GM23338 (cell line): ENCODE results near the gene PNMA8B. TPM values are rescaled to one million over a fixed set of nuclear protein-coding genes. Genes with fewer than 3 reads are reported as not detected.
A peak's percentile ranks its signal among the peaks of the same experiment; 100 is the strongest.

ENCODE experiments used
- ATAC-seq: fragments of 200-7000 bp; cut with Tn5 transposase; 3 replicates; pipeline ENCODE4 v1.9.1; 2020
- DNase-seq: peaks from one replicate; pipeline ENCODE4 v3.0.0-alpha.2; 2015; ENCODE audit warnings: low spot score
- H2AFZ ChIP-seq: fragments of 200-600 bp; sonication (generic); 2 replicates; pipeline ENCODE4 v1.8.0; 2016; ENCODE audit warnings: antibody characterized with exemption, mild to moderate bottlenecking, moderate library complexity
- H3F3A ChIP-seq: fragments of 200-600 bp; sonication (generic); replicated peaks from 2 replicates; pipeline ENCODE4 v1.8.0; 2017; ENCODE audit warnings: antibody characterized with exemption, mixed run types, low read depth
- H3K27ac ChIP-seq: fragments of 200-600 bp; sonication (generic); 2 replicates; pipeline ENCODE4 v1.6.1; 2016; ENCODE audit warnings: low read depth
- H3K27me3 ChIP-seq: fragments of 200-600 bp; sonication (generic); 2 replicates; pipeline ENCODE4 v1.8.0; 2016; ENCODE audit warnings: mild to moderate bottlenecking, mixed run types, moderate library complexity; ENCODE audit not compliant: insufficient read depth
- H3K36me3 ChIP-seq: fragments of 200-600 bp; sonication (generic); 2 replicates; pipeline ENCODE4 v1.8.0; 2016; ENCODE audit warnings: mild to moderate bottlenecking; ENCODE audit not compliant: insufficient read depth
- H3K4me1 ChIP-seq: fragments of 200-600 bp; sonication (generic); 2 replicates; pipeline ENCODE4 v1.8.0; 2016; ENCODE audit warnings: mild to moderate bottlenecking, moderate library complexity; ENCODE audit not compliant: insufficient read depth
- H3K4me2 ChIP-seq: fragments of 200-600 bp; sonication (generic); 2 replicates; pipeline ENCODE4 v1.7.1; 2017; ENCODE audit warnings: mixed run types
- H3K4me3 ChIP-seq: fragments of 200-600 bp; sonication (generic); 2 replicates; pipeline ENCODE4 v1.6.1; 2016; ENCODE audit warnings: mixed run types
- H3K79me2 ChIP-seq: fragments of 200-600 bp; sonication (generic); replicated peaks from 2 replicates; pipeline ENCODE4 v1.8.0; 2017; ENCODE audit warnings: mild to moderate bottlenecking; ENCODE audit not compliant: insufficient read depth
- H3K9me2 ChIP-seq: fragments of 200-600 bp; sonication (generic); 2 replicates; pipeline ENCODE4 v1.8.0; 2017; ENCODE audit not compliant: insufficient read depth
- H4K20me1 ChIP-seq: fragments of 200-600 bp; sonication (generic); replicated peaks from 2 replicates; pipeline ENCODE4 v1.8.0; 2017; ENCODE audit warnings: mild to moderate bottlenecking; ENCODE audit not compliant: insufficient read depth
- H3K27ac Mint-ChIP-seq: 2 replicates; pipeline ENCODE4 v1.8.0; 2020; ENCODE audit warnings: inconsistent platforms, mild to moderate bottlenecking, moderate library complexity, mixed read lengths
- H3K27me3 Mint-ChIP-seq: 3 replicates; pipeline ENCODE4 v1.8.0; 2022; ENCODE audit warnings: low read depth, mild to moderate bottlenecking, moderate library complexity, mixed read lengths, inconsistent platforms; ENCODE audit not compliant: insufficient read depth, poor library complexity
- H3K36me3 Mint-ChIP-seq: 3 replicates; pipeline ENCODE4 v1.8.0; 2021; ENCODE audit warnings: low read depth, mild to moderate bottlenecking, inconsistent platforms, moderate library complexity, mixed read lengths
- H3K4me1 Mint-ChIP-seq: 3 replicates; pipeline ENCODE4 v1.8.0; 2020; ENCODE audit warnings: mild to moderate bottlenecking, inconsistent platforms, mixed read lengths
- H3K4me3 Mint-ChIP-seq: 3 replicates; pipeline ENCODE4 v1.8.0; 2021; ENCODE audit warnings: moderate library complexity, mild to moderate bottlenecking, inconsistent platforms, mixed read lengths
- H3K9me3 Mint-ChIP-seq: 3 replicates; pipeline ENCODE4 v1.8.0; 2020; ENCODE audit warnings: moderate library complexity, mild to moderate bottlenecking, inconsistent platforms, mixed read lengths
- CREB1 ChIP-seq: fragments of 250-450 bp; sonication (Bioruptor Pico); IDR thresholded peaks from 2 replicates; pipeline ENCODE4 v1.5.0; 2020; ENCODE audit warnings: low read depth, mild to moderate bottlenecking, moderate library complexity
- ETS1 ChIP-seq: IDR thresholded peaks from 2 replicates; pipeline ENCODE4 v1.6.1; 2016; ENCODE audit warnings: antibody characterized with exemption
- EZH2 ChIP-seq: fragments of 200-600 bp; sonication (generic); IDR thresholded peaks from one replicate; pipeline ENCODE4 v1.8.0; 2017; ENCODE audit warnings: antibody characterized with exemption, mild to moderate bottlenecking, low read depth; ENCODE audit not compliant: unreplicated experiment
- EZH2phosphoT487 ChIP-seq: fragments of 200-600 bp; sonication (generic); IDR thresholded peaks from one replicate; pipeline ENCODE4 v1.8.1; 2018; ENCODE audit warnings: antibody characterized with exemption; ENCODE audit not compliant: unreplicated experiment
- JUNB ChIP-seq: IDR thresholded peaks from one replicate; pipeline ENCODE4 v1.6.1; 2016; ENCODE audit warnings: antibody characterized with exemption; ENCODE audit not compliant: unreplicated experiment
- NANOG ChIP-seq: IDR thresholded peaks from 2 replicates; pipeline ENCODE4 v1.6.1; 2016; ENCODE audit warnings: antibody characterized with exemption, borderline replicate concordance
- POLR2AphosphoS5 ChIP-seq: IDR thresholded peaks from 2 replicates; pipeline ENCODE4 v1.6.1; 2016; ENCODE audit warnings: antibody characterized with exemption, low read depth
- STAT1 ChIP-seq: IDR thresholded peaks from one replicate; pipeline ENCODE4 v1.6.1; 2016; ENCODE audit warnings: antibody characterized with exemption; ENCODE audit not compliant: unreplicated experiment
- ZNF114 ChIP-seq: fragments of 250-450 bp; sonication (Bioruptor Pico); IDR thresholded peaks from 2 replicates; pipeline ENCODE4 v1.5.0; 2020; ENCODE audit warnings: mild to moderate bottlenecking, moderate library complexity
- ZNF331 ChIP-seq: fragments of 250-450 bp; sonication (Bioruptor Pico); IDR thresholded peaks from 2 replicates; pipeline ENCODE4 v1.5.0; 2020; ENCODE audit warnings: low read depth, mild to moderate bottlenecking, moderate library complexity
- polyA plus RNA-seq: library from polyadenylated mRNA; unstranded; fragments of >200 nt; fragmentation: Nextera tagmentation; extraction: Ambion mirVana; gene quantifications from 2 replicates; pipeline ENCODE4 v1.2.1, GENCODE V29; 2016
- total RNA-seq: library from RNA; depleted of rRNA; stranded (reverse); fragments of >200 nt; shearing (Covaris generic); gene quantifications from 2 replicates; pipeline ENCODE4 v1.2.3, GENCODE V29; 2014
- TF ChIP-seq, protein P1 (sequence below): IDR thresholded peaks from one replicate; pipeline ENCODE4 v1.6.1; 2018; ENCODE audit warnings: antibody characterized with exemption; ENCODE audit not compliant: unreplicated experiment

Gene PNMA8B
- total and polyA plus RNA-seq, 2 experiments from 2014 or later, result 0.44 to 1.7 TPM

DNA sequence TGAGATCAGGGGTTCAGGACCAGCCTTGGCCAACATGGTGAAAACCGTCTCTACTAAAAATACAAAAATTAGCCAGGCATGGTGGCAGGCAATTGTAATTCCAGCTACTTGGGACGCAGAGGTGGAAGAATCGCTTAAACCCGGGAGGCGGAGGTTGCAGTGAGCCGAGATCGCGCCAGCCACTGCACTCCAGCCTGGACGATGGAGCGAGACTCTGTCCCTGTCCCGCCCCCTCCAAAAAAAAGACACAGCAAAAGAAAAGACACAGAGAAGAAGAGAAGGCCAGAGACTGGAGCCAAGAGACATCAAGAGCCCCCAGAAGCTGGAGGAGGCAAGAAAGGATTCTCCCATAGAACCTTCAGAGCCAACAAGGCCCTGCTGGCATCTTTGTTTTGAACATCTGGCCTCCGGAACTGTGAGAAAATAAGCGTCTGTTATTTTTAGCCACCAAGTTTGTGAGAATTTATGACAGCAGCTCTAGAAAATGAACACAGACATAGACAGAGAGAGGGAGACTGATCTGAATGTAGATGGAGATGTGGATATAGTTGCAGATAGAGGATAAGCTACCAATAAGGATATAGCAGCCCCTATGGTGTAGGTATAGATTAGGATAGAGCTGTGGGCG is 25.7 kb upstream of the PNMA8B start:
- H3K27me3 ChIP-seq, result no peaks in the 10 kb centered on the region
- no peak for DNase-seq
- no peak for ATAC-seq
- Mint-ChIP-seq H3K4me1 (peaks cover 5% of the 10 kb centered on the region; the same call in 2 of the 3 replicates), H3K4me3 (no peak overlapping the region), H3K36me3 (no peaks in the 10 kb centered on the region), H3K27me3 (peaks cover 16% of the 10 kb centered on the region), H3K27ac (no peak overlapping the region), H3K9me3 (peaks cover 6% of the 10 kb centered on the region; the same call in 1 of the 3 replicates)
- H2AFZ ChIP-seq, result no peak overlapping the region
- H3K9me2 ChIP-seq, result 0 out of 2 replicates have a peak, but pooled peaks cover 3% of the 10 kb centered on the region
- H3K4me2 ChIP-seq, result no peak overlapping the region
- 0 out of 2 replicates have a peak, but pooled peaks cover 9% of the 10 kb centered on the region for H3K4me1 ChIP-seq
- H3F3A ChIP-seq, result 0 out of 2 replicates have a peak, but pooled peaks cover 1% of the 10 kb centered on the region
- H3K27ac ChIP-seq, result no peak overlapping the region
- TF ChIP-seq, protein P1, sequence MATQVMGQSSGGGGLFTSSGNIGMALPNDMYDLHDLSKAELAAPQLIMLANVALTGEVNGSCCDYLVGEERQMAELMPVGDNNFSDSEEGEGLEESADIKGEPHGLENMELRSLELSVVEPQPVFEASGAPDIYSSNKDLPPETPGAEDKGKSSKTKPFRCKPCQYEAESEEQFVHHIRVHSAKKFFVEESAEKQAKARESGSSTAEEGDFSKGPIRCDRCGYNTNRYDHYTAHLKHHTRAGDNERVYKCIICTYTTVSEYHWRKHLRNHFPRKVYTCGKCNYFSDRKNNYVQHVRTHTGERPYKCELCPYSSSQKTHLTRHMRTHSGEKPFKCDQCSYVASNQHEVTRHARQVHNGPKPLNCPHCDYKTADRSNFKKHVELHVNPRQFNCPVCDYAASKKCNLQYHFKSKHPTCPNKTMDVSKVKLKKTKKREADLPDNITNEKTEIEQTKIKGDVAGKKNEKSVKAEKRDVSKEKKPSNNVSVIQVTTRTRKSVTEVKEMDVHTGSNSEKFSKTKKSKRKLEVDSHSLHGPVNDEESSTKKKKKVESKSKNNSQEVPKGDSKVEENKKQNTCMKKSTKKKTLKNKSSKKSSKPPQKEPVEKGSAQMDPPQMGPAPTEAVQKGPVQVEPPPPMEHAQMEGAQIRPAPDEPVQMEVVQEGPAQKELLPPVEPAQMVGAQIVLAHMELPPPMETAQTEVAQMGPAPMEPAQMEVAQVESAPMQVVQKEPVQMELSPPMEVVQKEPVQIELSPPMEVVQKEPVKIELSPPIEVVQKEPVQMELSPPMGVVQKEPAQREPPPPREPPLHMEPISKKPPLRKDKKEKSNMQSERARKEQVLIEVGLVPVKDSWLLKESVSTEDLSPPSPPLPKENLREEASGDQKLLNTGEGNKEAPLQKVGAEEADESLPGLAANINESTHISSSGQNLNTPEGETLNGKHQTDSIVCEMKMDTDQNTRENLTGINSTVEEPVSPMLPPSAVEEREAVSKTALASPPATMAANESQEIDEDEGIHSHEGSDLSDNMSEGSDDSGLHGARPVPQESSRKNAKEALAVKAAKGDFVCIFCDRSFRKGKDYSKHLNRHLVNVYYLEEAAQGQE, result no peak
- no peaks in the 10 kb centered on the region for H3K36me3 ChIP-seq
- no peaks in the 10 kb centered on the region for H3K79me2 ChIP-seq
- no peaks in the 10 kb centered on the region for H4K20me1 ChIP-seq
- no peak overlapping the region for H3K4me3 ChIP-seq

DNA sequence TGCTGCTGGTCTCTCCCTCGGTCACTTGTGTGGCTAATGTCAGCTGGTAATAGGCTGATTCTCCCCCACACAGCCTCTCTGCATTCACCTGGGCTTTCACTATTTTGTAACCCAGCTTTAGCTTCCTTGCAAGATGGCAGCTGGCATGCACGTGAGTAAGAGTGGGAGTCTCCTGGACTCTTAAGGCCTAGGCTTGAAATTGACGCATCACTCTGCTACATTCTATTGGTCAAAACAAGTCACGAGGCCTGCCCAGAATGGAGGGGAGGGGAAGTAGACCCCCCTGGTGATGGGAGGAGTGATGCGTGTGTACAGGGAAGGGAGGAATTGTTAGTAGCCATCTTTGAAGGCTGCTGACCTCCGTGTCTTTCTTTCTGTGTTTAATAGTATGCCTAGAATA is 24.9 kb upstream of the PNMA8B start:
- H2AFZ ChIP-seq, result peak overlapping the region; percentile 39; the same call in 1 of the 2 replicates
- Mint-ChIP-seq H3K4me3 (no peak overlapping the region), H3K4me1 (peaks cover 5% of the 10 kb centered on the region; the same call in 2 of the 3 replicates), H3K27ac (no peak overlapping the region), H3K27me3 (peaks cover 18% of the 10 kb centered on the region), H3K36me3 (no peaks in the 10 kb centered on the region), H3K9me3 (peaks cover 6% of the 10 kb centered on the region; the same call in 1 of the 3 replicates)
- H3K27ac ChIP-seq, result no peak overlapping the region
- H3K27me3 ChIP-seq, result no peaks in the 10 kb centered on the region
- ATAC-seq (peak; percentile 68), DNase-seq (peak; percentile 63)
- H3K9me2 ChIP-seq, result 0 out of 2 replicates have a peak, but pooled peaks cover 3% of the 10 kb centered on the region
- H3K4me1 ChIP-seq, result 0 out of 2 replicates have a peak, but pooled peaks cover 9% of the 10 kb centered on the region
- no peaks in the 10 kb centered on the region for H3K79me2 ChIP-seq
- no peak overlapping the region for H3K4me2 ChIP-seq
- H3K4me3 ChIP-seq, result no peak overlapping the region
- 0 out of 2 replicates have a peak, but pooled peaks cover 3% of the 10 kb centered on the region for H3F3A ChIP-seq
- H3K36me3 ChIP-seq, result no peaks in the 10 kb centered on the region
- H4K20me1 ChIP-seq, result no peaks in the 10 kb centered on the region
- TF ChIP-seq JUNB, result no peak
- TF ChIP-seq STAT1, result no peak
- TF ChIP-seq POLR2AphosphoS5, result no peak
- TF ChIP-seq ETS1, result no peak
- TF ChIP-seq NANOG, result no peak
- no peak for TF ChIP-seq EZH2
- TF ChIP-seq, protein P1, result no peak
- TF ChIP-seq ZNF331 (CRISPR knock-in tag), result no peak
- no peak for TF ChIP-seq ZNF114 (CRISPR knock-in tag)
- TF ChIP-seq EZH2phosphoT487, result no peak
- no peak for TF ChIP-seq CREB1 (CRISPR knock-in tag)
